ENCODE data around the gene UST. TPM values are rescaled to one million over a fixed set of nuclear protein-coding genes. Genes with fewer than 3 reads are reported as not detected.

The UST gene
- total RNA-seq, 2 donors from 2014 or later = 1.1 to 2.7 TPM

GRCh38 chr6:148769304-148769968 lies 22.6 kb downstream of the UST start:
- no peaks in the 10 kb centered on the region for H3K9me3 ChIP-seq
- TF ChIP-seq CTCF (IDR thresholded peaks at IDR 0.05) = no peak
- no peaks in the 10 kb centered on the region for H3K4me1 ChIP-seq
- H3K9ac ChIP-seq (ENCODE audit: low read depth in 2 of 2, low read length in 2 of 2) = no peak overlapping the region
- no peaks in the 10 kb centered on the region for H3K36me3 ChIP-seq
- no peaks in the 10 kb centered on the region for H3K27me3 ChIP-seq
- no peak for DNase-seq
- no peak overlapping the region for H3K27ac ChIP-seq
- no peak overlapping the region for H3K4me3 ChIP-seq
- intact Hi-C loops (cut with DNase I) = no loop called here

- H3K9me3 ChIP-seq = no peaks in the 10 kb centered on the region
- H3K27me3 ChIP-seq = no peaks in the 10 kb centered on the region
- no peaks in the 10 kb centered on the region for H3K4me1 ChIP-seq
- no peak for TF ChIP-seq CTCF (IDR thresholded peaks at IDR 0.05)
- intact Hi-C loops (cut with DNase I) = no loop called here
- H3K27ac ChIP-seq = no peak overlapping the region
- no peaks in the 10 kb centered on the region for H3K36me3 ChIP-seq
- no peak for DNase-seq
- no peak overlapping the region for H3K4me3 ChIP-seq
- H3K9ac ChIP-seq (ENCODE audit: low read depth in 2 of 2, low read length in 2 of 2) = no peak overlapping the region
Measured at GRCh38 chr6:148770408-148771211, 23.8 kb downstream of the UST start.

GRCh38 chr6:148771212-148771601 lies 24.4 kb downstream of the UST start:
- Histone ChIP-seq H3K36me3 (no peaks in the 10 kb centered on the region), H3K27me3 (no peaks in the 10 kb centered on the region), H3K9me3 (no peaks in the 10 kb centered on the region), H3K9ac (ENCODE audit: low read depth in 2 of 2, low read length in 2 of 2) (no peak overlapping the region), H3K27ac (no peak overlapping the region), H3K4me1 (no peaks in the 10 kb centered on the region), H3K4me3 (no peak overlapping the region)
- intact Hi-C loops (cut with DNase I) = no loop called here
- TF ChIP-seq CTCF (IDR thresholded peaks at IDR 0.05) = no peak
- peak; percentile 58 for DNase-seq

GRCh38 chr6:148771896-148772554 lies 25.2 kb downstream of the UST start:
- H3K27me3 ChIP-seq = no peaks in the 10 kb centered on the region
- no peak overlapping the region for H3K27ac ChIP-seq
- no peak for TF ChIP-seq CTCF (IDR thresholded peaks at IDR 0.05)

GRCh38 chr6:148775161-148775560 lies 28.3 kb downstream of the UST start:
- intact Hi-C loops (cut with DNase I) = no loop called here
- H3K27ac ChIP-seq = no peak overlapping the region
- H3K27me3 ChIP-seq = no peaks in the 10 kb centered on the region
- TF ChIP-seq CTCF (IDR thresholded peaks at IDR 0.05) = no peak
- no peaks in the 10 kb centered on the region for H3K4me1 ChIP-seq
- H3K36me3 ChIP-seq = no peaks in the 10 kb centered on the region
- no peak for DNase-seq
- no peaks in the 10 kb centered on the region for H3K9me3 ChIP-seq
- no peak overlapping the region for H3K9ac ChIP-seq (ENCODE audit: low read depth in 2 of 2, low read length in 2 of 2)
- H3K4me3 ChIP-seq = no peak overlapping the region

More at GRCh38 chr6:148771896-148772554, 25.2 kb downstream of the UST start:
- no peaks in the 10 kb centered on the region for H3K9me3 ChIP-seq
- H3K4me3 ChIP-seq = no peak overlapping the region
- DNase-seq = no peak
- intact Hi-C loops (cut with DNase I) = no loop called here
- no peaks in the 10 kb centered on the region for H3K4me1 ChIP-seq
- H3K36me3 ChIP-seq = no peaks in the 10 kb centered on the region
- no peak overlapping the region for H3K9ac ChIP-seq (ENCODE audit: low read depth in 2 of 2, low read length in 2 of 2)
